Activated CD4-positive, alpha-beta T cell treated with anti-CD3 and anti-CD28 coated beads for 1 hour (primary cell): ENCODE results near the gene OR6C70.
"Not testable (repeated sequence)": the region's sequence is repeated elsewhere in the genome, so short reads cannot be mapped to it uniquely, and the experiment has no call there.

ENCODE experiments used
- DNase-seq: peaks from one replicate; pipeline ENCODE4 v3.0.0-alpha.2; 2020

The OR6C70 gene

GRCh38 chr12:55470088-55470829 is at the start of gene OR6C70:
OR6C70 (minus strand) TSS chr12:55470138; CDS start chr12:55470138, 0 bp downstream.
- DNase-seq, result no peak

- no peak for DNase-seq
These were observed 46.5 kb upstream of the OR6C70 start for GRCh38 chr12:55516391-55516790.

GRCh38 chr12:55515696-55516095 is 45.8 kb upstream of the OR6C70 start:
- DNase-seq, result no peak

DNA sequence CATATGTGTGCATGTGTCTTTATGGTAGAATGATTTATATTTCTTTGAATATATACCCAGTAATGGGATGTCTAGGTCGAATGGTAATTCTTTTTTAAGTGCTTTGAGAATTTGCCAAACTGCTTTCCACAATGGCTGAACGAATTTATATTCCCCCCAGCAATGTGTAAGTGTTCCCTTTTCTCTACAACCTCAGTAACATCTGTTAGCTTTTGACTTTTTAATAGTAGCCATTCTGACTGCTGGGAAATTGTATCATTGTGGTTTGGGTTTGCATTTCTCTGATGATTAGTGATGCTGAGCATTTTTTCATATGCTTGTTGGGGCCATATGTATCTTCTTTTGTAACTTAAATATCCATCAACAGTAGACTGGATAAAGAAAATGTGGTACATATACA is 31.7 kb upstream of the OR6C70 start:
- DNase-seq, result no peak

DNA sequence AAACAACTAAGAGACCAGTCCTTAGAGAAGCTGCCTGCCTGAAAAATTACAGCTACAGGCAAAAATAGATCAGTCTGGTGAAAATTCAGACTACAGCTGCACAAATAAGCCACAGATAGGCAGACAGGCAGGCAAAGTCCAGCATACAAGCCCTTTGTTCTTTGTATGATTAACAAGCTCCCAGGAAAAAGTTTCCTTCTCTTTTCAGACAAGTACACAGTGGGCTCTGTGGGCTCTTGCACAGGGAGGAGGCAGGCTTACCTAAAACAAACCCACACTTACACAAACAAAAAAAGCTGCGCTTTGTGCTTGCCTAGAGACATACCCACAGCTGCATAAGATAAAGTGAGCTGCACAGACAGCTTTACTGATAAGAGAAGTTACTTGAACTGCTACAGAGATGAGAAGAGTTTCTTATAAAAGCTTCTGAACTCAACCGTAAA is 29.9 kb upstream of the OR6C70 start:
- no peak for DNase-seq

DNA sequence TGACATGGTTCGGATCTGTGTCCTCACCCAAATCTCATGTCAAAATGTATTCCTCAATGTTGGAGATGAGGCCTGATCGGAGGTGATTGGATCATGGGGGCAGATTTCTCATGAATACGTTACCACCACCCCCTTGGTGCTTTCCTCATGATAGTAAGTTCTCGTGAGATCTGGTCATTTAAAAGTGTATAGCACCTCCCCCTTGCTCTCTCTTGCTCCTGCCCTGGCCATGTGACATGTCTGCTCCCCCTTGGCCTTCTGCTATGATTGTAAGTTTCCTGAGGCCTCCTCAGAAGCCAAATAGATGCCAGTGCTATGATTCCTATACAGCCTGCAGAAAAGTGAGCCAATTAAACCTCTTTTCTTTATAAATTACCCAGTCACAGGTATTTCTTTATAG is 29.3 kb upstream of the OR6C70 start:
- DNase-seq, result no peak

DNA sequence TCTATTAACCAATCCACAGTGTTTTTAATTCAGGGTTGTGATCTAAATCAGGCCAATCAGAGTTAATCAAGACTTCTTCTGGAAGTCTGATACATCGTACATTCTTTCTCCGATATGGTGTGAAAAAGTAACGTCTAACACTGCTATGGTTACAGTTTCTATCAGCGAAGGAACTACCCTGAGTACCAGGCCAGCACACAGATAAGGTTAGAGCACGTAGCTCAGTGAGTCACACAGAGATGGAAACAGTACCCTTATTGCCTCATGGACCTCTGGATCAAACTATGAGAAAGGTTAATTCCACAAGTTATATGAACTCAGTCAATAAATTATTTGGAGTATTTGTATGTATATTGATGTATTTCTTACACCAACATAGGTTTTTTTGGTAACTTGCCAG is 25.6 kb upstream of the OR6C70 start:
- no peak for DNase-seq

GRCh38 chr12:55492078-55492477 is 22.1 kb upstream of the OR6C70 start, which contains the start of gene OR6C68:
OR6C68 (plus strand) TSS chr12:55492378; CDS start chr12:55492378, 0 bp downstream.
- no peak for DNase-seq

DNA sequence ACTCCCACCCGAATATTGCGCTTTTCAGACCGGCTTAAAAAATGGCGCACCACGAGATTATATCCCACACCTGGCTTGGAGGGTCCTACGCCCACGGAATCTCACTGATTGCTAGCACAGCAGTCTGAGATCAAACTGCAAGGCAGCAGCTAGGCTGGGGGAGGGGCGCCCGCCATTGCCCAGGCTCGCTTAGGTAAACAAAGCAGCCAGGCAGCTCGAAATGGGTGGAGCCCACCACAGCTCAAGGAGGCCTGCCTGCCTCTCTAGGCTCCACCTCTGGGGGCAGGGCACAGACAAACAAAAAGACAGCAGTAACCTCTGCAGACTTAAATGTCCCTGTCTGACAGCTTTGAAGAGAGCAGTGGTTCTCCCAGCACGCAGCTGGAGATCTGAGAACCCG is 14.3 kb upstream of the OR6C70 start:
- DNase-seq, result not testable (repeated sequence)

GRCh38 chr12:55479136-55479535 is 9.2 kb upstream of the OR6C70 start:
- DNase-seq, result not testable (repeated sequence)

- no peak for DNase-seq
These were observed 2.3 kb upstream of the OR6C70 start for GRCh38 chr12:55472264-55472663.

GRCh38 chr12:55469291-55469690 is 647 bp downstream of the OR6C70 start:
- no peak for DNase-seq

DNA sequence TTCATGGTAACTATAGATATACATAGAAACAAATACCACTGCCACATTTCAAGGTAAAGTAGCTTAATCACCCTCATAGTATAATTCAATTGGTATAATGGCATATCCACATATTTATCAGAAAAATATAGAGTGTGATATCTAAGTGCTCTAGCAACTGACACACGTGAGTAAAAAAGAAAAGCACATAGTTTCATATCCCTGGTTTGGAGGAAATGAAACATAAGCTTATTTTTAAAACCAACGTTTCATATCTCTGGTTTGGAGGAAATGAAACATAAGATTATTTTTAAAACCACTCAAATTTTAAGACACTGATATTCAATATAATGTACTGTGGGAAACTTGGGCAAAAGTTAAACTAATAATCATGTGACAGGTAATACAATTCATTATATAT is 2.1 kb downstream of the OR6C70 start:
- DNase-seq, result no peak

DNA sequence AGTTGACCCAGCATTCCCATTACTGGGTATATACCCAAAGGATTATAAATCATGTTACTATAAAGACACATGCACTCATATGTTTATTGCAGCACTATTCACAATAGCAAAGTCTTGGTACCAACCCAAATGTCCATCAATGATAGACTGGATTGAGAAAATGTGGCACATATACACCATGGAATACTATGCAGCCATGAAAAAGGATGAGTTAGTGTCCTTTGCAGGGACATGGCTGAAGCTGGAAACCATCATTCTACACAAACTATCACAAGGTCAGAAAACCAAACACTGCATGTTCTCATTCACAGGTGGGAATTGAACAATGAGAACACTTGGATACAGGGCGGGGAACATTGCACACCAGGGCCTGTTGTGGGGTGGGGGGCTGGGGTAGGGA is 5.0 kb downstream of the OR6C70 start:
- DNase-seq, result not testable (repeated sequence)

GRCh38 chr12:55448825-55449224 is 21.1 kb downstream of the OR6C70 start:
- DNase-seq, result no peak

GRCh38 chr12:55446326-55446725 is 23.6 kb downstream of the OR6C70 start:
- no peak for DNase-seq

GRCh38 chr12:55445357-55445756 is 24.6 kb downstream of the OR6C70 start:
- no peak for DNase-seq

GRCh38 chr12:55443776-55444175 is 26.2 kb downstream of the OR6C70 start, which contains the start of gene OR6C2:
OR6C2 (plus strand) TSS chr12:55444076; CDS start chr12:55452214, 8,138 bp downstream.
- no peak for DNase-seq

GRCh38 chr12:55441233-55441632 is 28.7 kb downstream of the OR6C70 start:
- DNase-seq, result not testable (repeated sequence)

DNA sequence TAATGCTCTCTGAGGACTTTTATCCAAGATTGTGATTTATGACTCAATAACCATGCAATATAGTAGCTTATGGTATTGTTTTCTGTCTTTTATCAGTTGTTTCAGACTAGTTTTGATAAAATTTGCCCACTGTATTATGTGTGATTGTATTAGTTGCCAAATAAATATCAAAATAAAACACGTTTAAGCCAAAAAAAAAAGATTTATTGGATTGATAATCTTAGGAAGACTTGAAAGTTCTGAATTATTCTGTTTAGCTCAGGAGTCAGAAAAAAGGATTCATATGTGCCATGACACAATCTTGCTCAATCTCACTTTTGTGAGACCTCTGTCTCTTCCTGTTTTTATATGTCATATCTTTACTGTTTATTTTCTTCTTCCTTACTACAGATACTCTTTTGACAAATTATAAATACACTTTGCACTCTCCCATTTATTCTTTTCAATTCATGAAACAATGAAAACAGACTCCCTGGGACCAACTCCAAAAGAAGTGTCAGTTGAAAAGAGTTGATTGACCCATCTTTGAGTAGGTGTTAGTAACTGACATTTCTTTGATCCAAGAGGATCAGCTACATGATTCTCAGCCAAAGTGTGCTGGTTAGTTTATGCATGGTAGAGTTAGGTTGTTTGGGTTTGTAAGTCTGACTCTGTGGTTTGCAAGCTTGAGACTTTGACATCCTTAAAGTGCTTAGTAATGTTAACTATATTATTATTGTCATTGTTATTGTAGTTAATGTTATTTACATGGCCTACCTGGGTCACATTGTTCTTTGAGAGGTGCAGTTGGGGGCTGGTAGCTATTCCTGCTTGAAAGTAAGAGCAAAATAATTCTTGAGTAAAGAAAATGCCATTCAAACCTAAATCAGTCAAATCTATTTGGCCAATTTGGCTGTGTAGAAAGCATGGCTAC is 41.4 kb downstream of the OR6C70 start:
- DNase-seq, result no peak

GRCh38 chr12:55425954-55426353 is 44.0 kb downstream of the OR6C70 start, which contains the start of gene OR6C76:
OR6C76 (plus strand) TSS chr12:55426254; CDS start chr12:55426254, 0 bp downstream.
- DNase-seq, result no peak

GRCh38 chr12:55420307-55420962 is 49.5 kb downstream of the OR6C70 start:
- DNase-seq, result no peak
